ENCODE data around the gene DRG2. TPM values are rescaled to one million over a fixed set of nuclear protein-coding genes. Genes with fewer than 3 reads are reported as not detected.
A peak's percentile ranks its signal among the peaks of the same experiment; 100 is the strongest.

DRG2 gene, protein sequence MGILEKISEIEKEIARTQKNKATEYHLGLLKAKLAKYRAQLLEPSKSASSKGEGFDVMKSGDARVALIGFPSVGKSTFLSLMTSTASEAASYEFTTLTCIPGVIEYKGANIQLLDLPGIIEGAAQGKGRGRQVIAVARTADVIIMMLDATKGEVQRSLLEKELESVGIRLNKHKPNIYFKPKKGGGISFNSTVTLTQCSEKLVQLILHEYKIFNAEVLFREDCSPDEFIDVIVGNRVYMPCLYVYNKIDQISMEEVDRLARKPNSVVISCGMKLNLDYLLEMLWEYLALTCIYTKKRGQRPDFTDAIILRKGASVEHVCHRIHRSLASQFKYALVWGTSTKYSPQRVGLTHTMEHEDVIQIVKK
- polyA plus RNA-seq (ENCODE audit: insufficient read depth in 1 of 5, insufficient read length in 5 of 5, low replicate concordance in 1 of 5), result 10 to 100 TPM; 31.4 to 42.0 (median 38.4) TPM
- long read RNA-seq, donor 1, full-length matches to known transcripts, result 14 of 14 reads
- long read RNA-seq, donor 1, partial matches to known transcripts, result 0 of 14 reads
- long read RNA-seq, donor 1, other reads (novel, unspliced or antisense), result 0 of 14 reads
- long read RNA-seq, donor 2, transcript DRG2-201 (13 exons, 1,964 nt), result major isoform, 8 of 9 reads
- long read RNA-seq, donor 2, partial matches to known transcripts, result 0 of 9 reads
- long read RNA-seq, donor 2, other reads (novel, unspliced or antisense), result 0 of 9 reads
- long read RNA-seq, donor 3, transcript DRG2-201 (13 exons, 1,964 nt), result major isoform, 6 of 8 reads
- long read RNA-seq, donor 3, partial matches to known transcripts, result 0 of 8 reads
- long read RNA-seq, donor 3, other reads (novel, unspliced or antisense), result 0 of 8 reads
- long read RNA-seq, donor 4, transcript DRG2-201 (13 exons, 1,964 nt), result major isoform, 5 of 9 reads
- long read RNA-seq, donor 4, partial matches to known transcripts, result 0 of 9 reads
- long read RNA-seq, donor 4, other reads (novel, unspliced or antisense), result 0 of 9 reads
- long read RNA-seq, donor 5, transcript DRG2-201 (13 exons, 1,964 nt), result major isoform, 12 of 15 reads
- long read RNA-seq, donor 5, partial matches to known transcripts, result 0 of 15 reads
- long read RNA-seq, donor 5, other reads (novel, unspliced or antisense), result 0 of 15 reads
- long read RNA-seq, donor 6, transcript DRG2-201 (13 exons, 1,964 nt), result major isoform, 13 of 17 reads
- long read RNA-seq, donor 6, partial matches to known transcripts, result 0 of 17 reads
- long read RNA-seq, donor 6, other reads (novel, unspliced or antisense), result 0 of 17 reads
- long read RNA-seq, donor 7, partial matches to known transcripts, result 0 of 5 reads
- long read RNA-seq, donor 7, other reads (novel, unspliced or antisense), result 0 of 5 reads
- long read RNA-seq, donor 8, transcript DRG2-201 (13 exons, 1,964 nt), result major isoform, 6 of 7 reads
- long read RNA-seq, donor 8, partial matches to known transcripts, result 0 of 7 reads
- long read RNA-seq, donor 8, other reads (novel, unspliced or antisense), result 0 of 7 reads

GRCh38 chr17:18087610-18088491 is at the start of gene DRG2:
DRG2 (plus strand) TSS chr17:18087948; CDS start chr17:18088024, 76 bp downstream.
- peak; percentile 90 to 92 for DNase-seq

DNA sequence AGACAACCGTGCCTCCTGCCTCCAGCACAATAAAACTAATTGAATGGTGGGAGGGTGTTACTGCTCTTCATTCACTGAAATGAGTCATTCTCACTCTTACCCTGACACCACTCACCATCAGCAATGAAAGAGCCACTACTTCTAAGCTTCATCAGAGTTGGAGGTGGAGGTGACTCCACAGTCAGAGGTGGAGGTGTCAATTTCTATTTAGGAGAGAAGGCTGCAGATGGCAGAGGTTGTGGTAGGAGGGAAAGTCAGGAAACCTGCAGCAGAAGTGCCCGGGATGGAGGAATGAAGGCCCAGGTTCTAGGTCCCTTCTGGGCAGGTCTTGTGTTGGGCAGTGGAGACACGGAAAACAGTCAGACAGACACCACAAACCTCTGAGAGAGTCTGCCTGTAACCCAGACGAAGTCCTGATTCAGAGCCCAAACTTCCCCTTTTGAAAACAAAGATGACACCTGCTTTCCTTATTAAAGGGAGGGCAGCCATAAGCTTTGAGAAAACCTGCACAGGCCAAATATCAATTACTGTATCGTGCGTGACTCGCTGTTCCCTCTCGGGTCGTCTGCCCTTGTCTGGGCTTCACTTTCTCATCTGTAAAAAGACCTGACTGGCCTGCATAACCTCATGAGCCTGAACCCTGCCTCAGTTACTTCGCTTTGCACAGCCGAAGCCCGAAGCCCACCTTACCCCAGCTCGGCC is 49.4 kb upstream of the DRG2 start:
- no peak for DNase-seq

DNA sequence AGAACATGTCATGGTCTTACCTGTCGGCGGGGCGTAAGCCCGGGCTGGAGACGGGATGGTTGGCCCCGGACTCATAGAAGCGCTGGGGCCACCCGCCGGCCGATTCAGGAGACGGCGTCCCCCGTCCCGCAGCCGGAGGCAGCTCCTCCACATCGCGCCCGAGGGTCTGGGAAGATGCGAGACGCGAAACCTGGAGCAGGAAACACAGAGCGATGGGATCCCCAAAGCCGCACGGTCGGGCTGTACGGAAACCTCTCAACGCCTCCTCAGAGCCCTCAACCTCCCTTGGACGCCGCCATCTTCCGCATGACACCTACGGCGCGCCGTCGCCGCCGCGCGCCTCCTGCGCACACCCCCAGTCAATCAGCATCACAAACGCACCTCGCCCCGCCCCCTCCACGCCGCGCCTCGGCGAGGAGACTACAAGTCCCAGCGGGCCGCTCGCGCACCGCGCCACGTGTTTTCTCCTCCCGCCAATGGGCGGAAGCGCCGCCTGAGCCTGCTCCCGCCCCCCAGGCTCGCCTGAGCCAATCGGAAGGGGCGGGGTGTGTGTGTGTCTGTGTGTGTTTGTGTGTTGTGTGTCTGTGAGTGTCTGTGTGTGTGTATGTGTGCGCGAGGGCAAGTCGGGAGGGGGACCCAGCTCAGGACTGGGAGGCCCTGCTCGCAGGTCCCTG is 48.8 kb upstream of the DRG2 start, which contains the start of the genes ATPAF2 and GID4:
ATPAF2 (minus strand) TSS at position 308 of the 674 bp plus-strand sequence; CDS start at position 153, 155 bp downstream.
GID4 (plus strand) TSS at position 548 of the 674 bp plus-strand sequence; CDS start at position 605, 57 bp downstream.
- DNase-seq, result peak; percentile 99

- no peak for DNase-seq
These were observed 48.0 kb upstream of the DRG2 start for GRCh38 chr17:18039535-18040260.

GRCh38 chr17:18040261-18040858 is 47.4 kb upstream of the DRG2 start:
- DNase-seq, result no peak

DNA sequence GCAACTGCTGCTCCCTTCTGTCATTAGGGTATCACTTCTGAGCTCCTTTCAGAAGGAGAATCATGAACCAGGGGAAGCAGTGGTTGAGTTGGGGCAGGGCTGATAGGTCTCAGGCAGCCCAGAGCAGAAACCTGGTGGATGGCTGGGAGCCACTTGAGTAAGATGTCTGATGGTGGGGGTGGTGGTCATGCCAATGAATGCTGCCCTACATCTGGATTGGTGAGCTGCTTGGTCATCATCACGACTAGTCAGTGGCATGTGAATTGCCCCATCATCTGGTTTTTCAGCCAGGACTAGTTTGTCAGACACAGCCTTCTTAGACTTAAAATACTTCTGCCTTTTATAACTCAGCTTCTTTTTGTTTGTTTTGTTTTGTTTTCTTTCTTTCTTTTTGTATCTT is 46.0 kb upstream of the DRG2 start:
- DNase-seq, result no peak

DNA sequence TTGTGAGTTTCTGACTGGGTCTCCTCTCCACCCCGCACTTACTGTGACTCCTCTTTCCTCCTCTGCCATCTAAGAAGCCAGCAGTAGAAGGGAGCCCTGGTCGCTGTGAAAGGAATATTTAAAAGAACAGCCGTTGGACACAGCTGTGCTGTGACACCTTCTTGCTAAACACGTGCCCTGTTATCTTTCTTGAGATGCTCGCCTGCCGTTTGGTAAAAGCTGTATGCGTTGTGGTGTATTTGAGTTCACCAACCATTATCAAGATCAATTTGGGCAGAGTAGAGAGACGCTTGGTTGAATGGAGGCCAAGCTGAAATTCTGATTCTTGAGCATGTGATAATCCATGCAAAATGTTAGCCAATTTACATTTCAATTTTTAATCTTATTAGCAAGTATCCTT is 44.8 kb upstream of the DRG2 start:
- no peak for DNase-seq

DNA sequence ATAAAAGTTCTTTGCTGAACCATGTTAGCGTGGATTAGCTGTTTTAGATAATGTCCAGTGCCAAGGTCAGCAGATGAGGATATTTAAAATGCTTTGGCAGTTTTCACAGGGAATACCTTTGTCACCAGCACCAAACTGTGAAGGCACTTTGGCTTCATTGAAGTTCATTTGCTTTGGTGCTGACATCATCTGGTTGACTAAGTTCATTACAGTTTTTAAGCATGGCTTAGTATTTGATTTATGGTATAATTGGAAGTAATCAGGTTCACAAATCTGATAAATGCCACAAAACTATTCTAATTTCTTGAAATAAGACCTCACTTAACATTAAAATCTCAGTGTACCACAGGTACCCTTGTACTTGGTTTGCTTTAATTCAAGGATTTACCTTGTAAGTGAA is 44.3 kb upstream of the DRG2 start:
- no peak for DNase-seq

GRCh38 chr17:18044609-18045008 is 43.1 kb upstream of the DRG2 start:
- no peak for DNase-seq

DNA sequence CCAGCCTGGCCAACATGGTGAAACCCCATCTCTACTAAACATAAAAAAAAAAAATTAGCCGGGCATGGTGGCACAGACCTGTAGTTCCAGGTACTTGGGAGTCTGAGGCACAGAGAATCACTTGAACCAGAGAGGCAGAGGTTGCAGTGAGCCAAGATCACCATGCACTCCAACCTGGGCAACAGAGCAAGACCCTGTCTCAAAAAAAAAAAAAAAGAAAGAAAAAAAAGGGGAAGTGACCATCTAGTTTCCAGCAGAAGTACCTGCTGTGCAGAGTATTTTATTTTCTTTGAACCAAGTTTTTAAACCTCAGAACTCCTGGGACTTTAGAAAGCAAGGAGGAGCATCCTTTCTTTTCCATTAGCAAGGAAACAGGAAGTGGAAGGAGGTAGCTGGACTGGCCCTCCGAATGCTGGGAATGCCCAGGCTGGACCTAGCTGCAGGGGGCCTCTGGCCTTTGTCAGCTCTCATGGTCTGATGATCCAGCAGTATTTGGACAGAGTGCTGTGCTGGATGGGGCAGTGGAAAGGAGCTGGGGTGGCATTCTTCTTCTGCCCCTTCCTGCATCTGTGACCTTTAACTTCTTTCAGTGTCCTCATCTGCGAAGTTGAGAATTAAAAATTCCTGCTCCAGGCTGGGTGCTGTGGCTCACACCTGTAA is 41.9 kb upstream of the DRG2 start:
- DNase-seq, result no peak

DNA sequence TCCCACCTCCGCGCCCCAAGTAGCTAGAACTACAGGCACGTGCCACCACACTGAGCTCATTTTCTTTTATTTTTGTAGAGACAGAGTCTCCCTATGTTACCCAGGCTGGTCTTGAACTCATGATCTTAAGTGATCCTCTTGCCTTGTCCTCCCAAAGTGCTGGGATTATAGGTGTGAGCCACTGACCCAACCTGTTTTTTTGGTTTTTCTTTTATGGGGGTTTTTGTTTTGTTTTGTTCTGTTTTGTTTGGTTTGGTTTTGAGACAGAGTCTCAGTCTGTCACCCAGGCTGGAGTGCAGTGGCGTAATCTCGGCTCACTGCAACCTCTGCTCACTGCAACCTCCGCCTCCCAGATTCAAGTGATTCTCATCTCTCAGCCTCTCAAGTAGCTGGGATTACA is 32.2 kb upstream of the DRG2 start:
- no peak for DNase-seq

DNA sequence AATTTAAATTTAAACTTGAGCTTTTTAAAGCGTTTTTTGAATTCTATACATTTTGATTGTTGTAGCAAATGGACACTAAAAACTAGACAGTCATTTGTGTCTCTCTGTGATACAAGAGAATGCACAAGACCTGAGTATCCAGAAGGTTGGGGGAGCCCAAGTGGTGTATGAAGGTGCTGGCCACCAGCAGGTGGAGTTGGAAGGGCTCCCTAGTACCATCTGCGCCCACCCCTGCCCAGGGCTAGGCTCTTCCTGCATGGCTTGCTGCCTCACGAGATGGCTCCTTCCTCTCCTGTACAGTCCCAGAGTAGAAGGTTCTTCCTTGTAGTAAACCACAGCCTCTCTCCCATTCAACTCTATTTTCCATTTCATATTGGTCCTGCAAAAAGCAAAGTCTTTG is 31.5 kb upstream of the DRG2 start:
- DNase-seq, result no peak

DNA sequence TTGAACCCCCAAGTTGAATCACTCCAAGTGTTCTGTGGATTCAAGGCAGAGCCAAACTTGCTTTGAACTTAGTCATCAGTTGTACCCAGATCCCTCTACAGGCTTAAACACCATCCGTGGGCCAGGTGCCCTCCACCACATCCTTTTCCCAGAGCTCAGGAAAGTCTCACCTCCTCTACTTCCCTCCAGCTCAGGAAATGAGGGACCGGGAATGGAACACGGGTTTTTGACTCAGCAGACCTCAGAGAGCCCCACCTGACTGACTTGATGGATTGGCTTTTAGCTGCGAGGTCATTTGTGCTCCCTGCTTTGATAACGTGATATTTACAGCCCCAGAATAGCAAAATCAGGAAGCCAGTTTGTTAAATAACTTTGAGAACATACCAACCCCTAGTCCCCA is 28.5 kb upstream of the DRG2 start:
- no peak for DNase-seq

- DNase-seq, result no peak
These were observed 23.7 kb upstream of the DRG2 start for GRCh38 chr17:18064053-18064452.

- no peak for DNase-seq
These were observed 22.2 kb upstream of the DRG2 start for GRCh38 chr17:18065546-18065945.

DNA sequence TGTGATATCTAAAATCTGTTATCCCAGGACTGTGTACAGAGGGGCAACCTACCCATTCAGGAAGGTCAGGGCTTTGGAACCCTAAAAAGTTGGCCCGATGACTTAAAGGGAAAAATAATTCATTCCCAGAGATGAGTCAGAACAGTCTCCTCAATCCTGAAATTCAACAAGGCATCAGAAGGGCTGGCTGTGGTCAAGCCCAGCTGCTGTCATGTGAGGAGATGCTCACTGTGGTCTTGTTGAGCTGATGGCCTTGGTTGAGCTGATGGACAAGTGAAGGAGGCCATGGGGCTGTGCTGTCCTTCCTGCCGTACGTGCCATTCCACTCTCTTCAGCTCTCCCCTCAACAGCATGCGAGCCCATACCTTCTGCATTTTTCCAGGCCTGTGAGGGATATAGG is 20.9 kb upstream of the DRG2 start:
- DNase-seq, result no peak

DNA sequence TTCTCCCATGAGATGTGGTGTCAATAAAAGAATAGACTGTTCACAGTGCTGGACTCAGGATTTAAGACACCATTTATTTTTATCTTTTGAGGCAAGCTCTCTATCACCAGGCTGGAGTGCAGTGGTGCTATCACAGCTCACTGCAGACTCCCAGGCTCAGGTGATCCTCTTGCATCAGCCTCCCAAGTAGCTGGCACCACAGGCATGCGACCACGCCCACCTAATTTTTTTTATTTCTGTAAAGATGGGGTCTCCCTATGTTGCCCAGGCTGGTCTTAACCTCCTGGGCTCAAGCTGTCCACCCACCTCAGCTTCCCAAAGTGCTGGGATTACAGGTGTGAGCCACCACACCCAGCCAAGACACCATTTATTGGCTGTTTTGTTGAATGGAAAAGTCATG is 18.6 kb upstream of the DRG2 start:
- DNase-seq, result no peak
